Activated naive CD8-positive, alpha-beta T cell treated with anti-CD3 and anti-CD28 coated beads, Interleukin-2, amount 10 ng/mL, durations not matched to agents 7 days and 5 days (primary cell): ENCODE measurements around the gene LRRK1. TPM values are rescaled to one million over a fixed set of nuclear protein-coding genes. Genes with fewer than 3 reads are reported as not detected.

Experiments
- ATAC-seq: fragments of 150-1000 bp; cut with Tn5 transposase; one replicate; pipeline ENCODE4 v1.10.0; 2021; ENCODE audit warnings: low read depth, moderate library complexity
- POLR2A ChIA-PET: fragments of 350-600 bp; sonication (Branson Sonifier 250); formaldehyde crosslinking; loops from one replicate; lab custom pipeline; 2021; ENCODE audit warnings: antibody characterized with exemption; lab: Charles Lee
- DNase-seq: peaks from one replicate; pipeline ENCODE4 v3.0.0; 2021
- H3K27ac Mint-ChIP-seq: one replicate; pipeline ENCODE4 v1.8.0; 2022; ENCODE audit warnings: mild to moderate bottlenecking, mixed read lengths
- H3K27me3 Mint-ChIP-seq: one replicate; pipeline ENCODE4 v1.8.0; 2022; ENCODE audit warnings: mild to moderate bottlenecking, moderate library complexity, mixed read lengths
- H3K36me3 Mint-ChIP-seq: one replicate; pipeline ENCODE4 v1.8.0; 2021; ENCODE audit warnings: mild to moderate bottlenecking, mixed read lengths
- H3K4me1 Mint-ChIP-seq: one replicate; pipeline ENCODE4 v1.8.0; 2021; ENCODE audit warnings: mixed read lengths
- H3K4me3 Mint-ChIP-seq: one replicate; pipeline ENCODE4 v1.8.0; 2022; ENCODE audit warnings: mild to moderate bottlenecking, moderate library complexity, mixed read lengths
- H3K9me3 Mint-ChIP-seq: one replicate; pipeline ENCODE4 v1.8.0; 2021; ENCODE audit warnings: mixed read lengths
- total RNA-seq, 2 experiments: library from RNA; stranded (reverse); gene quantifications; one replicate each; pipeline ENCODE4 v1.2.3, GENCODE V29; 2021

The LRRK1 gene
- total RNA-seq, 2 experiments from 2014 or later = 0.48 to 0.97 TPM

GRCh38 chr15:100972975-100973350 lies 53.8 kb downstream of the LRRK1 start:
- DNase-seq (no peak), ATAC-seq (no peak)
- Mint-ChIP-seq H3K27me3 (peaks cover 66% of the 10 kb centered on the region), H3K9me3 (no peaks in the 10 kb centered on the region), H3K27ac (no peak overlapping the region), H3K36me3 (no peaks in the 10 kb centered on the region), H3K4me1 (no peaks in the 10 kb centered on the region), H3K4me3 (no peak overlapping the region)
- POLR2A ChIA-PET = no interaction called here

DNA sequence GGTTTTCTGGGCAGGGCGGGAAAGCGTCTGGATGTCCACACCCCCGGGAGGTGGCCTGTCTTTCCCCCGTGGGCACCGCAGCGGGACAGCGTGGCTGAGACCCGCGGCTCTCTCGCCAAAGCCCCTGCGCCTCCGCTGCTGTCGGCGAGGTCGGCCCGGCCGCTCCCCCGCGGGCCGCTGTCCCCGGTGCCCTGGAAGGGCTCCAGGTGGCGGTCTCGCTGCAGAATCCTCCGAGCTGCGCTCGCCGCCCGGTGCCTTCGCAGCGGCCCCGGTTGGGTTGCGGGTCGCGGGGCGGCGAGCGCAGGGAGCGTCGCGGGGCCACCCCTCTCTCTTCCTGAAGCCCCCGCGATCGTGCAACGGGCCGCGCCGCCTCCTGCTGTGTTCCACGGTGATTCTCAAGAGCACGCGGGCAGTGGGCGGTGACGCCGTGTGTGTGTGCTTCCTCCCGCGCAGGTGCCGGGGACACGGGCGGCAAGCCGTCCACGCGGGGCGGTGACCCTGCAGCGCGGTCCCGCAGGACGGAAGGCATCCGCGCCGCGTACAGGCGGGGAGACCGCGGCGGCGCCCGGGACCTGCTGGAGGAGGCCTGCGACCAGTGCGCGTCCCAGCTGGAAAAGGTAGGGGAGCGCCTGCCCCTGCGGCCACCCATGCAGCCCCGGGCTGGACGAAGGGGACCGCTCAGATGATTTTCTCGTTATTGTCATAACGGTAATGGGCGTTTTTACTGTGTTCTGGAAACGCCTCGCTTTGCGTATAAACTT lies 54.4 kb downstream of the LRRK1 start:
- peak; percentile 26 for ATAC-seq
- H3K27me3 Mint-ChIP-seq = peaks cover 71% of the 10 kb centered on the region

GRCh38 chr15:100975043-100975442 lies 55.9 kb downstream of the LRRK1 start:
- H3K27me3 Mint-ChIP-seq = peaks cover 62% of the 10 kb centered on the region
- DNase-seq (no peak), ATAC-seq (no peak)
- no peak overlapping the region for H3K4me3 Mint-ChIP-seq
- H3K9me3 Mint-ChIP-seq = peaks cover 1% of the 10 kb centered on the region
- no peaks in the 10 kb centered on the region for H3K36me3 Mint-ChIP-seq
- POLR2A ChIA-PET = no interaction called here
- no peak overlapping the region for H3K27ac Mint-ChIP-seq
- H3K4me1 Mint-ChIP-seq = no peaks in the 10 kb centered on the region

More for the DNA sequence above, 54.4 kb downstream of the LRRK1 start:
- Mint-ChIP-seq H3K36me3 (no peaks in the 10 kb centered on the region), H3K4me3 (no peak overlapping the region), H3K27ac (no peak overlapping the region), H3K9me3 (no peaks in the 10 kb centered on the region), H3K4me1 (no peaks in the 10 kb centered on the region)
- POLR2A ChIA-PET = no interaction called here
- no peak for DNase-seq

DNA sequence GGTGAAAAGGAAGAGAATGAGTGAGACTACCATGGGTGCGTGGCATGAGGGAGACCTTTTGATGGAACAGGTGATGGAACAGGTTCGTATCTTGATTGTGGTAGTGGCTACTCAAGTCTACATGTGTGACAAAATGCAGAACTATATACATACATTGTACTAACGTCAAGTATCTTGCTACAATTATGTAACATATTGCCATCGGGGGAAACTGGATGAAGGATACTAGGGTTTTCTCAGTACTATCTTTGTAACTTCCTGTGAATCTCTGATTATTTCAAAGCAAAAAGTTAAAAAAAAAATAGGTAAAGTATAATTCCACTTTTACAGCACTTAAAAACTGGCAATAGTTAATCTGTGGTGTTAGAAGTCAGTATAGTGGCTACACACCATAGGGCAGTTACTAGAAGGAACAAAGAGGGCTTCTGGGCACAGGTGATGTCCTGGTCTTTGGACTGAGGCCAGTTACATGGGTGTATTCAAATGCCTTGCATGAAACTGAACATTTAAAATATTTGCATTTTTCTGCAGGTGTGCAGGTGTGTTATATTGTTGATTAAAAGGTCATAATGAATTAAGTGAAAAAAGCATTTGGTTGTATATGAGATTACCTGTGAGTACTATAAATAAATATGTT lies 61.4 kb downstream of the LRRK1 start:
- Mint-ChIP-seq H3K9me3 (peaks cover 1% of the 10 kb centered on the region), H3K27ac (no peak overlapping the region), H3K36me3 (no peaks in the 10 kb centered on the region), H3K4me1 (no peaks in the 10 kb centered on the region), H3K4me3 (no peak overlapping the region), H3K27me3 (peaks cover 28% of the 10 kb centered on the region)
- POLR2A ChIA-PET = no interaction called here
- DNase-seq = no peak
- no peak for ATAC-seq

DNA sequence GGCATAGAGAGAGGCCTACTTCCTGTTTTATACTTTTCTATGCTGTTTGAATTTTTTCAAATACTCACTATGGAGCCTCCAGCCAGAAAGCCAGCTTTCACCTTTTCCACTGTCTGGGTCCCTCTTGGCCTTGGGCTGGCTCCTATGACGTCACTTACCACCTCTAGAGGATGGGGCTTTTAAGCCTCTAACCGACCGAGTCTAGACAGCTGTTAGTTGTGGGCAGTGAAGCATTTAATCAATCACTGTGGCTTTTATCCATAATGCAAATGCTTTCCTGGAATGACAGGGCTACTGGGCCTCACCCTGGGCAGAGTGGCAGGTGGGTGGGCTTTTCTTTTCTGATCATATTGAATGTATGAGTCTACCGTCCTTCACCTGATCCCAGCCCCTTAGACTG lies 61.9 kb downstream of the LRRK1 start:
- POLR2A ChIA-PET = no interaction called here
- no peak overlapping the region for H3K27ac Mint-ChIP-seq
- peaks cover 1% of the 10 kb centered on the region for H3K9me3 Mint-ChIP-seq
- DNase-seq = no peak
- no peak overlapping the region for H3K4me3 Mint-ChIP-seq
- no peaks in the 10 kb centered on the region for H3K4me1 Mint-ChIP-seq
- H3K36me3 Mint-ChIP-seq = no peaks in the 10 kb centered on the region
- H3K27me3 Mint-ChIP-seq = peaks cover 24% of the 10 kb centered on the region
- no peak for ATAC-seq

DNA sequence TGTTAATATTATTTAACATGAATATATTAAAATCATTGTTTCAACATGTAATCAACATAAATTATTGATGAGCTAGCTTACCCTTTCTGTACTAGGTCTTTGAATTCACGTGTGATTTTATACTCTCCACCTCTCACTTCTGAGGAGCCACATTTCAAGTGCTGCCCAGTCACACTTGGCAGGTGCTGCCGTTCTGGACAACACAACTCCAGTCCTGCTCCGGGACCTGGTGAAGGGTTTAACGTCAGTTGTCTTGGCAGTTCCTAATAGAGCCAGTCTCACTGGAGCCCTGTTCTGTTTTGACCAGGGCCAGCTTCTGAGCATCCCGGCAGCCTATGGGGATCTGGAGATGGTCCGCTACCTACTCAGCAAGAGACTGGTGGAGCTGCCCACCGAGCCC lies 64.1 kb downstream of the LRRK1 start:
- DNase-seq (no peak), ATAC-seq (no peak)
- POLR2A ChIA-PET = interaction anchor here (0.6 kb wide), 1 partner anchor 14 kb away, joined by 4 read pairs; no protein-coding TSS in a partner anchor
- Mint-ChIP-seq H3K27me3 (peaks cover 9% of the 10 kb centered on the region), H3K4me3 (no peak overlapping the region), H3K27ac (no peak overlapping the region), H3K4me1 (no peaks in the 10 kb centered on the region), H3K9me3 (peaks cover 1% of the 10 kb centered on the region), H3K36me3 (no peaks in the 10 kb centered on the region)

DNA sequence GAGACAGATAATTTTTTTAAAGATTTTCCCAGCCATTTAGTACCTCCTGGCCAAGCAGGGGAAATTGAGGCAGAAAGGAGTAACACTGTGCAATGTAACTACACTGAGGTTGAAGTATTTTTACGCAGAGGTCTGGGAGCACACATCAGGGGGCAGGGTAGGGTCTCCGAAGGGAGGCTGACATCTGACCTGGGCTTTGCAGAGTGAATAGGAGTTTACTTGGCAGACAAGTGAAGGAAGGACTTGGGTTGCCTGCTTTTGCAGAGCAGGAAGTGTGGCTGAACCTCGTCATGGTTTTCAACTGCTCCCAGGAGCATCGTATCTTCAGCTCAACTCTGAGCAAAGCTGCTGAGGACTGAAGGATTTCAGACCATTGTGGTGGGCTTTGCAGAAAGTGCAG lies 66.2 kb downstream of the LRRK1 start:
- no peaks in the 10 kb centered on the region for H3K4me1 Mint-ChIP-seq
- H3K36me3 Mint-ChIP-seq = no peaks in the 10 kb centered on the region
- ATAC-seq = no peak
- peaks cover 12% of the 10 kb centered on the region for H3K27me3 Mint-ChIP-seq
- no peak for DNase-seq
- no peaks in the 10 kb centered on the region for H3K9me3 Mint-ChIP-seq
- H3K27ac Mint-ChIP-seq = no peak overlapping the region
- POLR2A ChIA-PET = no interaction called here
- no peak overlapping the region for H3K4me3 Mint-ChIP-seq

- Mint-ChIP-seq H3K36me3 (no peaks in the 10 kb centered on the region), H3K27me3 (peaks cover 21% of the 10 kb centered on the region), H3K4me1 (no peaks in the 10 kb centered on the region), H3K27ac (no peak overlapping the region), H3K4me3 (no peak overlapping the region), H3K9me3 (no peaks in the 10 kb centered on the region)
- DNase-seq (no peak), ATAC-seq (no peak)
- POLR2A ChIA-PET = no interaction called here
These were observed 67.2 kb downstream of the LRRK1 start for GRCh38 chr15:100986158-100986896.

GRCh38 chr15:100987143-100987542 lies 68.0 kb downstream of the LRRK1 start:
- ATAC-seq (no peak), DNase-seq (no peak)
- POLR2A ChIA-PET = no interaction called here
- Mint-ChIP-seq H3K9me3 (no peaks in the 10 kb centered on the region), H3K27ac (no peak overlapping the region), H3K36me3 (no peaks in the 10 kb centered on the region), H3K4me3 (no peak overlapping the region), H3K27me3 (peaks cover 28% of the 10 kb centered on the region), H3K4me1 (no peaks in the 10 kb centered on the region)

- H3K27ac Mint-ChIP-seq = no peak overlapping the region
- POLR2A ChIA-PET = no interaction called here
- no peaks in the 10 kb centered on the region for H3K36me3 Mint-ChIP-seq
- H3K4me1 Mint-ChIP-seq = no peaks in the 10 kb centered on the region
- no peak for DNase-seq
- peaks cover 33% of the 10 kb centered on the region for H3K27me3 Mint-ChIP-seq
- no peaks in the 10 kb centered on the region for H3K9me3 Mint-ChIP-seq
- H3K4me3 Mint-ChIP-seq = no peak overlapping the region
- no peak for ATAC-seq
These were observed 69.1 kb downstream of the LRRK1 start for GRCh38 chr15:100988297-100988696.

GRCh38 chr15:100988857-100989256 lies 69.7 kb downstream of the LRRK1 start:
- ATAC-seq = no peak
- Mint-ChIP-seq H3K36me3 (no peaks in the 10 kb centered on the region), H3K27me3 (peaks cover 36% of the 10 kb centered on the region), H3K9me3 (no peaks in the 10 kb centered on the region), H3K4me3 (no peak overlapping the region), H3K4me1 (no peaks in the 10 kb centered on the region), H3K27ac (no peak overlapping the region)
- POLR2A ChIA-PET = no interaction called here
- DNase-seq = no peak

GRCh38 chr15:100994597-100995446 lies 75.7 kb downstream of the LRRK1 start:
- H3K27ac Mint-ChIP-seq = no peak overlapping the region
- no peak overlapping the region for H3K4me3 Mint-ChIP-seq
- H3K27me3 Mint-ChIP-seq = peaks cover 45% of the 10 kb centered on the region
- H3K4me1 Mint-ChIP-seq = no peaks in the 10 kb centered on the region
- DNase-seq = no peak
- H3K36me3 Mint-ChIP-seq = no peaks in the 10 kb centered on the region
- ATAC-seq = no peak
- no peaks in the 10 kb centered on the region for H3K9me3 Mint-ChIP-seq
- POLR2A ChIA-PET = no interaction called here
